Measurements from ENCODE around the gene IL13RA1.
A peak's percentile ranks its signal among the peaks of the same experiment; 100 is the strongest.
"Not testable (repeated sequence)": the region's sequence is repeated elsewhere in the genome, so short reads cannot be mapped to it uniquely, and the experiment has no call there.

The IL13RA1 gene

GRCh38 chrX:118779581-118779980 is 52.2 kb downstream of the IL13RA1 start:
- no peak for DNase-seq (ENCODE audit: low read depth in 2 of 2)

GRCh38 chrX:118780509-118780908 is 53.1 kb downstream of the IL13RA1 start:
- DNase-seq (ENCODE audit: low read depth in 2 of 2), result no peak

DNA sequence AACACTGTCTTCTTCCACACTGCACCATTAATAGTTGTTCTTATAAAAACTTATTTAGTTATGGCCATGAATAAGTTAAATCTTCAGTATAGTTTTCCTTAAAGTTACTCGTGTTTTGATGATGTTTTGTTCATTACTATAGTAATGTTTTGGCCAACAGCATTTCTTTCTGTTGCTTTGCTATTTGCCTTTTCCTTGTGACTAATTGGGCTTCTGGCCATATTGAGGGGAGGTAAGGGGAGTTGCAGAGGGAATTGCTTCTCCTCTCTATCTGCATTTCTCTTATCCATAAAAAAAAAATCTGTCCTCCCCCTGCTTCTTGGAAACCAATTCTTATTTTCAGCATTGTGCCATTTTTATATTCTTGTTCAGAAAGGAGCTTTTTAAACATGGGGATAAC is 53.5 kb downstream of the IL13RA1 start:
- no peak for DNase-seq (ENCODE audit: low read depth in 2 of 2)

GRCh38 chrX:118795528-118796280 is 68.3 kb downstream of the IL13RA1 start:
- DNase-seq (ENCODE audit: low read depth in 2 of 2), result no peak

DNA sequence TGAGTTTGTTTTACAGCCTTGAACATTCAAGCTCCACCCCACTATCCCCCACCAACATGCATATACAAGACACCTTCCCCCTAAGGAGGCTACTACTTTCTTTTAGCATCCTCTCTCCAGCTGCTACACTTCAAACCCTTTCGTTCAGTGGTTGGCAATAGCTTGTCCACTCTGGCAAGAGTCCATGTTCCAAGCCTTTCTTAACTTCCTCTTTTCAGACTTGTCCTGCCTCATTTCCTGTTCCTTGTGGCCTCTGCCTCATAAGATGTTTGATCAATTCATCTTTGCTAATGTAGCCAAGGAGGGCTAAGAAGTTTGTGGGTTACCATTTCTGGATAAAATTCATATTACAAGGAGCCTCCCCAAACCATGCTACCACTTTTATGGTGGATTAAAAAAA is 75.5 kb downstream of the IL13RA1 start:
- DNase-seq (ENCODE audit: low read depth in 2 of 2), result no peak

- peak in 1 of 2 donors; percentile 13 for DNase-seq (ENCODE audit: low read depth in 2 of 2)
Observed at GRCh38 chrX:118807151-118808017, 80.0 kb downstream of the IL13RA1 start.

DNA sequence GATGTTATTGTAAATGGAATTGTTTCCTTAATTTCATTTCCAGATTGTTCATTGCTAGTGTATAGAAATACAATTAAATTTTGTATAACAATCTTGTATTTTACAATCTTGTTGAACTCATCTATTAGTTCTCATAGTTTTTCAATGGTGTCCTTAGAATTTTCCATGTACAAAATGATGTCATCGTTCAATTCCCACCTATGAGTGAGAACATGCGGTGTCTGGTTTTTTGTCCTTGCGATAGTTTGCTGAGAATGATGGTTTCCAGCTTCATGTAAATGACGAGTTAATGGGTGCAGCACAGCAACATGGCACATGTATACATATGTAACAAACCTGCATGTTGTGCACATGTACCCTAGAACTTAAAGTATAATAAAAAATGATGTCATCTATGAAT is 89.9 kb downstream of the IL13RA1 start:
- DNase-seq (ENCODE audit: low read depth in 2 of 2), result not testable (repeated sequence)

GRCh38 chrX:118823263-118824172 is 96.1 kb downstream of the IL13RA1 start, which contains the start of gene ZCCHC12:
Gene ZCCHC12 (plus strand): TSS chrX:118823824. CDS start chrX:118825245, 1,421 bp downstream.
- DNase-seq (ENCODE audit: low read depth in 2 of 2), result peak in 1 of 2 donors; percentile 2

DNA sequence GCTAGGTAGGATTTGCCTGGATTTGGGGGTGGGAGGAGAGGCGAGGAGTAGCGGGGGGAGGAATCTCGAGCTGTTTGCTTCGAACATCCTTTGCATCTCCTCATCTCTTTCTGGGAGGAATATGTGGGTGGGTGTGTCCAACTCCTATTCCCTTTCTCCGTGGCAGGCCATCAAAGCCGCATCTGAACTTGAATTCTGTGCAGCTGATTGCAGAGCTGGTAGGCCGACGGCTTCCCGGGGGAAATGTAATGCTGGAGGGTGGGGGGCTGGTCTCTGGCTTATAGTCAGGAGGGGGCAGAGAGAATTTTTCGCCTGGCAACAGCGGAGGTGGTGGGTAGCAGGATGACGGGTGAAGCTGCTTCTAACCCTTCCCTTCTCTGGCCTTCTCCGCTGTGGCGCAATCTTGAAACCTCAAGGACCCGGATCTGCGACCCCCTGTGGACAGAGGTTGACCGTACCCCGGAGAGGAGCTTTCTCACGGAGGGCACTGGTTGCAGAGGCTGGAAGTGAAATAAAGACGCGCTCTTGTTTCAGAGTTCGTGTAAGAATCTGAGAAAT is 96.8 kb downstream of the IL13RA1 start:
- no peak for DNase-seq (ENCODE audit: low read depth in 2 of 2)

GRCh38 chrX:118825227-118825626 is 97.8 kb downstream of the IL13RA1 start:
- no peak for DNase-seq (ENCODE audit: low read depth in 2 of 2)

DNA sequence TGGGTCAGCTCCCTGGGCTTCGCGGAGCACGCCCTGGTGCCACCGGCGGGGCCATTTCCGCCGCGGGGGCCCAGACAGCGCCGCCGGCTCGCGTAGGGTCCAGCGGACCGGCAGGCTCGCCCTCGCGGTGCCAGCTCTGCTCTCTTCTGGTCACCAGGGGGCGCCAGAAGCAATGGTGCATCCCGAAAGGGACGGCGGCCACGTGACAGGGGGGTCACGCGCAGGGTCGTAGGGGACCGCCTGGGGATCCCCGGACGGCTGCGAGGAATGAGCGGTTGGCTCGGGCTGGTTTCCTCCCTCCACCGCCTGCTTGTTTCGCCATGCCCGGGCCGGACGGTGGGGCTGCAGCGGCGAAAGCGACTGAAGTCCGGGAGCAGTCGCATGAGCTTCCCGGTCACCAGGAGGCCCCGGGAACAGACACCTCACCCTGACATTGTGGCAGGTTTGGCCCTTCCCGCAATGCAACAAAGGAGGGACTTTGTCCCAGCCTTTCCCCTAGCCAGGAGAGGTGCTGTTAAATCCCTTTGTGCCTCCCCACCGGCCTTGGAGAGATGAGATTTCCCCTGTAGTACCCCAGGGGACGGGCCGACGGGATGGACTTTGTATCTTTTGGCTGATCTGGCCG is 112.0 kb downstream of the IL13RA1 start:
- peak; percentile 53 to 55 for DNase-seq (ENCODE audit: low read depth in 2 of 2)
